ENCODE measurements around the gene MYH16.
"Not testable (repeated sequence)": the region's sequence is repeated elsewhere in the genome, so short reads cannot be mapped to it uniquely, and the experiment has no call there.

The MYH16 gene

DNA sequence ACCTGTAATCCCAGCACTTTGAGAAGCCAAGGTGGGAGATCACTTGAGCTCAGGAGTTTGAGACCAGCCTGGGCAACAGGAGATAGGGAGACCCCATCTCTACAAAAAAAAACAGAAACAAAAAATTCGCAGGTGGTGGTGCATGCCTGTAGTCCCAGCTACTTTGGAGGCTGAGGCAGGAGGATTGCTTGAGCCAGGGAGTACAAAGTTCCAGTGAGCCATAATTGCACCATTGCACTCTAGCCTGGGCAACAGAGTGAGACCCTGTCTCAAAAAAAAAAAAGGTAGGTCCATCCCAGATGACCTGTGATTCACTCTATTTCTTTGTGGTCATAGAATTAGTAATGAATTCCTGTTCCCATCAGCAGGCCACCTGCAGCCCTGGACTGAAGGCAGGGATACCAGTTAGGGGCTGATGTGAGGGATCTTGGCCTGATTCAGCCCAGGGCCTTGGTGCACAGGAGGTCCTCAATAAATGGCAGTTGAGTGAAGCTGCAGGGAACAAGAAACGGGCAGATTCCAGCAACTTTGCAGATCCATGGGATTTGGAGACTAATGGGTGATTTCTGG is at the start of gene MYH16:
TSS of gene MYH16 (plus strand) at position 364 of the 570 bp plus-strand sequence.
- TF ChIP-seq ZNF274 (IDR thresholded peaks at IDR 0.05; ENCODE audit: low read depth, low read length) = no peak
- TF ChIP-seq YY1 (IDR thresholded peaks at IDR 0.05; ENCODE audit: insufficient read depth, insufficient read length) = no peak
- TF ChIP-seq SUZ12 (IDR thresholded peaks at IDR 0.05; ENCODE audit: extremely low read depth, insufficient read depth, insufficient read length) = no peak
- no peak within 1 kb of the TSS for H3K9ac ChIP-seq (ENCODE audit: insufficient read length, low read depth)
- DNase-seq (ENCODE audit: low read depth, low spot score) = no peak
- no peak within 1 kb of the TSS for H3K4me3 ChIP-seq (ENCODE audit: insufficient read length, low read depth)
- no peaks in the 10 kb centered on the region for H3K36me3 ChIP-seq (ENCODE audit: insufficient read depth, insufficient read length, low read length)
- peaks cover 5% of the 10 kb centered on the region for H3K4me1 ChIP-seq (ENCODE audit: insufficient read depth, insufficient read length)
- no peaks in the 10 kb centered on the region for H3K27me3 ChIP-seq (ENCODE audit: insufficient read depth, insufficient read length)
- H3K9me3 ChIP-seq (ENCODE audit: insufficient read depth, low read length) = no peaks in the 10 kb centered on the region

DNA sequence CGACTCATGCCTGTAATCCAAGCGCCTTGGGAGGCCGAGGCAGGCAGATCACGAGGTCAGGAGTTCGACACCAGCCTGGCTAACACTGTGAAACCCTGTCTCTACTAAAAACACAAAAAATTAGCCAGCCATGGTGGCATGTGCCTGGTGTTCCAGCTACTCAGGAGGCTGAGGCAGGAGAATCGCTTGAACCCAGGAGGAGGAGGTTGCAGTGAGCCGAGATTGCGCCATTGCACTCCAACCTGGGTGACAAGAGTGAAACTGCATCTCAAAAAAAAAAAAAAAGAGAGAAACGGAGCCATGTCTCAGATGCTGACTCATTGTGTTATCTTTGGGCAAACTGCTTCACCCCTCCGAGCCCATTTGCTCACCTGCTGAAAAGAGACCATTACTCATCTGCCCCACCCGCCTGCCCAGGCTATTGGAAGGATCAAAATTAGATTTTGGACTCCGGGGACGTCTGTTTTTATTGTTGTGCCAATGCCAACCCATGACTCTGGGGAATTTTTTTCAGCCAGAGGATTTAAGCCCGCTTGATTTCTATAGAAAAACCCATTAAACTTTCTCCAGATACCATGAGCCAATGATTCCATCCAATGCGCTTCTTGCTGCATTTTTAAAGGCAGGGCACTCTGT is 48.3 kb upstream of the MYH16 start:
- H3K9ac ChIP-seq (ENCODE audit: insufficient read length, low read depth); H3K4me3 ChIP-seq (ENCODE audit: insufficient read length, low read depth); H3K9me3 ChIP-seq (ENCODE audit: insufficient read depth, low read length); H3K27me3 ChIP-seq (ENCODE audit: insufficient read depth, insufficient read length); DNase-seq (ENCODE audit: low read depth, low spot score); H3K4me1 ChIP-seq (ENCODE audit: insufficient read depth, insufficient read length); H3K36me3 ChIP-seq (ENCODE audit: insufficient read depth, insufficient read length, low read length): not testable (repeated sequence)

DNA sequence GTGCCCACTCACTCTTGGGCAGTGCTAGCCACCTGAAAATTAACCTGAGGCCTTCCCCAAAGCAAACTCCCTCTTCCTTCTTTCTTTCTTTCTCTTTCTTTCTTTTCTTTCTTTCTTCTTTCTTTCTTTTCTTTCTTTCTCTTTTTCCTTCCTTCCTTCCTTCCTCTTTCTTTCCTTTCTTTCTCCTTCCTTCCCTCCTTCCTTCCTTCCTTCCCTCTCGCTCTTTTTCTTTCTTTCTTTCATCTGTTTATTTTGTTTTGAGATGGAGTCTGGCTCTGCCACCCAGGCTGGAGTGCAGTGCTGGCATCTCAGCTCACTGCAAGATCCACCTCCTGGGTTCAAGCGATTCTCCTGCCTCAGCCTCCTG is 47.8 kb upstream of the MYH16 start:
- Histone ChIP-seq H3K27me3 (ENCODE audit: insufficient read depth, insufficient read length) (no peaks in the 10 kb centered on the region), H3K9me3 (ENCODE audit: insufficient read depth, low read length) (no peaks in the 10 kb centered on the region), H3K9ac (ENCODE audit: insufficient read length, low read depth) (no peak overlapping the region), H3K4me3 (ENCODE audit: insufficient read length, low read depth) (no peak overlapping the region), H3K4me1 (ENCODE audit: insufficient read depth, insufficient read length) (no peaks in the 10 kb centered on the region), H3K36me3 (ENCODE audit: insufficient read depth, insufficient read length, low read length) (no peaks in the 10 kb centered on the region)
- DNase-seq (ENCODE audit: low read depth, low spot score) = no peak
- no peak for TF ChIP-seq ZNF274 (IDR thresholded peaks at IDR 0.05; ENCODE audit: low read depth, low read length)
- TF ChIP-seq SUZ12 (IDR thresholded peaks at IDR 0.05; ENCODE audit: extremely low read depth, insufficient read depth, insufficient read length) = no peak
- TF ChIP-seq YY1 (IDR thresholded peaks at IDR 0.05; ENCODE audit: insufficient read depth, insufficient read length) = no peak

DNA sequence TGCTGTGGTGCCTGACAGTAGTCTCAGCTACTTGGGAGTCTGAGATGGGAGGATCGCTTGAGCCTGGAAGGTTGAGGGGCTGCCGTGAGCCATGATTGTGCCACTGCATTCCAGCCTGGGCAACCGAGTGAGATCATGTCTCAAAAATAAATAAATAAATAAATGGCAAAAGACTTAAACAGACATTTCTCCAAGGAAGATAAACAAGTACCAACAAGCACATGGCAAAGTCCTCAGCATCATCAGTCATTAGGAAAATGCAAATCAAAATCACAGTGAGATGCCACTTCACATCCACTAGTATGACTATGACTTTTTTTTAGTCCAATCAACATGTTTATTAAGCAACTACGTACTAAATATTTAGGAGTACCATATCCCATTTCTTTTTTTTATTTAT is 43.4 kb upstream of the MYH16 start:
- DNase-seq (ENCODE audit: low read depth, low spot score) = no peak
- no peak overlapping the region for H3K4me3 ChIP-seq (ENCODE audit: insufficient read length, low read depth)
- no peaks in the 10 kb centered on the region for H3K36me3 ChIP-seq (ENCODE audit: insufficient read depth, insufficient read length, low read length)
- H3K4me1 ChIP-seq (ENCODE audit: insufficient read depth, insufficient read length) = no peaks in the 10 kb centered on the region
- no peaks in the 10 kb centered on the region for H3K9me3 ChIP-seq (ENCODE audit: insufficient read depth, low read length)
- H3K27me3 ChIP-seq (ENCODE audit: insufficient read depth, insufficient read length) = no peaks in the 10 kb centered on the region
- no peak for TF ChIP-seq ZNF274 (IDR thresholded peaks at IDR 0.05; ENCODE audit: low read depth, low read length)
- H3K9ac ChIP-seq (ENCODE audit: insufficient read length, low read depth) = no peak overlapping the region

- Histone ChIP-seq H3K9ac (ENCODE audit: insufficient read length, low read depth) (no peak overlapping the region), H3K4me1 (ENCODE audit: insufficient read depth, insufficient read length) (no peaks in the 10 kb centered on the region), H3K9me3 (ENCODE audit: insufficient read depth, low read length) (peaks cover 6% of the 10 kb centered on the region), H3K36me3 (ENCODE audit: insufficient read depth, insufficient read length, low read length) (no peaks in the 10 kb centered on the region), H3K27me3 (ENCODE audit: insufficient read depth, insufficient read length) (no peaks in the 10 kb centered on the region), H3K4me3 (ENCODE audit: insufficient read length, low read depth) (no peak overlapping the region)
- no peak for DNase-seq (ENCODE audit: low read depth, low spot score)
- TF ChIP-seq SUZ12 (IDR thresholded peaks at IDR 0.05; ENCODE audit: extremely low read depth, insufficient read depth, insufficient read length) = no peak
These were observed 40.4 kb upstream of the MYH16 start for GRCh38 chr7:99232082-99232770.

- peaks cover 13% of the 10 kb centered on the region for H3K9me3 ChIP-seq (ENCODE audit: insufficient read depth, low read length)
- H3K4me3 ChIP-seq (ENCODE audit: insufficient read length, low read depth); H3K4me1 ChIP-seq (ENCODE audit: insufficient read depth, insufficient read length); H3K36me3 ChIP-seq (ENCODE audit: insufficient read depth, insufficient read length, low read length); DNase-seq (ENCODE audit: low read depth, low spot score); H3K27me3 ChIP-seq (ENCODE audit: insufficient read depth, insufficient read length); H3K9ac ChIP-seq (ENCODE audit: insufficient read length, low read depth): not testable (repeated sequence)
These were observed 39.7 kb upstream of the MYH16 start for GRCh38 chr7:99232955-99233354.

DNA sequence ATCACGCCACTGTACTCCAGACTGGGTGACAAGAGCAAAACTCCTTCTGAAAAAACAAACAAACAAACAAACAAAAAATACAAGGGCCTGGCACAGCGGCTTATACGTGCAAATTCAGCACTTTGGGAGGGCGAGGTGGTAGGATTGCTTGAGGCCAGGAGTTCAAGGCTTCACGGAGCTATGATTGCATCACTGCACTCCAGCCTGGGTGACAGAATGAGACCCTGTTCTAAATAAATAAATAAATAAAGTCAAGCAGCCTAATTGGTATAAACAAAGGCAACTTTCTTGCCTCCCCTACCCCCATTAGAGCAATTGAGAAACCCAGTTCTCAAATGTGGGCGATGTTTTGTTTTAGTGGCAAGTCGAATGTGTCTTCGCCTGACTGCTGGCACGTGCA is 38.5 kb upstream of the MYH16 start:
- TF ChIP-seq YY1 (IDR thresholded peaks at IDR 0.05; ENCODE audit: insufficient read depth, insufficient read length) (no peak), SUZ12 (IDR thresholded peaks at IDR 0.05; ENCODE audit: extremely low read depth, insufficient read depth, insufficient read length) (no peak), ZNF274 (IDR thresholded peaks at IDR 0.05; ENCODE audit: low read depth, low read length) (no peak)
- Histone ChIP-seq H3K9me3 (ENCODE audit: insufficient read depth, low read length) (peaks cover 16% of the 10 kb centered on the region), H3K4me1 (ENCODE audit: insufficient read depth, insufficient read length) (no peaks in the 10 kb centered on the region), H3K4me3 (ENCODE audit: insufficient read length, low read depth) (no peak overlapping the region), H3K27me3 (ENCODE audit: insufficient read depth, insufficient read length) (no peaks in the 10 kb centered on the region), H3K9ac (ENCODE audit: insufficient read length, low read depth) (no peak overlapping the region), H3K36me3 (ENCODE audit: insufficient read depth, insufficient read length, low read length) (no peaks in the 10 kb centered on the region)
- no peak for DNase-seq (ENCODE audit: low read depth, low spot score)

GRCh38 chr7:99235925-99236324 is 36.7 kb upstream of the MYH16 start:
- Histone ChIP-seq H3K36me3 (ENCODE audit: insufficient read depth, insufficient read length, low read length) (no peaks in the 10 kb centered on the region), H3K4me1 (ENCODE audit: insufficient read depth, insufficient read length) (no peaks in the 10 kb centered on the region), H3K9ac (ENCODE audit: insufficient read length, low read depth) (no peak overlapping the region), H3K4me3 (ENCODE audit: insufficient read length, low read depth) (no peak overlapping the region), H3K27me3 (ENCODE audit: insufficient read depth, insufficient read length) (no peaks in the 10 kb centered on the region), H3K9me3 (ENCODE audit: insufficient read depth, low read length) (peaks cover 16% of the 10 kb centered on the region)
- DNase-seq (ENCODE audit: low read depth, low spot score) = no peak
- no peak for TF ChIP-seq YY1 (IDR thresholded peaks at IDR 0.05; ENCODE audit: insufficient read depth, insufficient read length)
- TF ChIP-seq ZNF274 (IDR thresholded peaks at IDR 0.05; ENCODE audit: low read depth, low read length) = no peak
- no peak for TF ChIP-seq SUZ12 (IDR thresholded peaks at IDR 0.05; ENCODE audit: extremely low read depth, insufficient read depth, insufficient read length)

DNA sequence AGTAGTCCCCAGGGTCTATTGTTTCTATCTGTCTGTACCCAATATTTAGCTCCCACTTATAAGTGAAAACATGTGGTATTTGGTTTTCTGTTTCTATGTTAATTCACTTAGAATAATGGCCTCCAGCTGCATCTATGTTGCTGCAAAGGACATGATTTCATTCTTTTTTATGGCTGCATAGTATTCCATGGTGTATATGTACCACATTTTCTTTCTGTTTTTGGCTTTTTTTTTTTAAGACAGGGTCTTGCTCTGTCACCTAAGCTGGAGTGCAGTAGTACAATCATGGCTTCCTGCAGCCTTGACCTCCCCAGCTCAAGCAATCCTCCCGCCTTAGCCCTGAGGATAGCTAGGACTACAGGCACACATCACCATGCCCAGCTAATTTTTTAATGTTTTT is 34.8 kb upstream of the MYH16 start:
- not testable (repeated sequence) for H3K36me3 ChIP-seq (ENCODE audit: insufficient read depth, insufficient read length, low read length); H3K9ac ChIP-seq (ENCODE audit: insufficient read length, low read depth)
- H3K9me3 ChIP-seq (ENCODE audit: insufficient read depth, low read length) = peaks cover 16% of the 10 kb centered on the region

More for the DNA sequence above, 34.8 kb upstream of the MYH16 start:
- H3K4me3 ChIP-seq (ENCODE audit: insufficient read length, low read depth); H3K27me3 ChIP-seq (ENCODE audit: insufficient read depth, insufficient read length); H3K4me1 ChIP-seq (ENCODE audit: insufficient read depth, insufficient read length); DNase-seq (ENCODE audit: low read depth, low spot score): not testable (repeated sequence)
